ENCODE measurements around the gene SP3.

SP3 gene

DNA sequence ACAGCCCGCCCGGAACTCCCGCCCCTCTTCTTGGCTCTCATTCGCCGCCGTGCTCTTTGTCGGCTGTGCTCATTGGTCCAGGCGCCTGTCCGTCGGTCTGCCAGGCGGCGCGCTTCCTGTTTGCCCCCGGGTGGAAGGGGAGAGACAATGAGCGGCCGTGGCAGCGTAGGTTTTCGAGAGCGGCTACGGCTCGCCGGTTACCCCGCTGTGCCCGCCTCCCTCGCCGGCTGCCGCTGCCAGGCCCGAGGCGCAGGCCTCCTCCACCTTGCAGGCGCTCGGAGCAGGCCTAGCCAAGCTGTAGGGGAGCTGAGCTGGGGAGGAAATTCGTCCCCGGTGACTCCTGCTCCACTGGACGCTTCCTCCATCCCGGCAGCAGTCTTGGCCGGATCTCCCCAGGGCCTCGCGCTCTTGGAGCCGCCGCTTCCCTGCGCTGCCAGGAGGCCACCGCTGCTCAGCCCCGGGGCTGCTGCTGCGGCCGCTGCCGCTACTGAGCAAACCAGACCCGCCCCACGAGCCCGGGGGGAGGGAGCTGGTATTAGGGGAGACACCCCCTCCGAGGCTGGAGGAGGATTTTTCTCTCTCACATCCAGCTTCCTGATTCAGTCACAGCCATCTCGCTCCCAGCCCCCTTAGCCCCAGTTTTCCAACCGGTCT, at the start of gene SP3:
TSS of gene SP3 (minus strand) at position 2 of the 654 bp plus-strand sequence. CDS start 202 bp downstream, outside the sequence.
- peak; percentile 94 for DNase-seq (ENCODE audit: low read depth, low spot score)

DNA sequence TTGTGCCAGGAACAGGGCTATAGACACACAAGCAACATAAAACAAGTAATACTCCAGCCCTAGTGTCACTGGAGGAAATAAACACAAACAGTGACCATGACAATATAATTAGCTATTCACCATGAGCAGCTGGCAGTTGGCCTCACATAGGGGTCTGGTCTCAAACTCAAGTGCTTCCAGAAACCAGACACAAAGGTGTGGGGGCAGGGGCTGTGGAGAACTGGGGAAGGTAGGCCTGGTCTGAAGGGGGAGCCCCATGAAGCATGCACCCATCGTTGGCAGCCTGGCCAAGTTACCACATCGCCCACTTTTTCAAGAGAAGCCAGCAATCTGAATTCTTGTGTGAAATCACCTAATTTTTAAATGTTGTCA, 49.5 kb upstream of the SP3 start:
- DNase-seq (ENCODE audit: low read depth, low spot score), result no peak

DNA sequence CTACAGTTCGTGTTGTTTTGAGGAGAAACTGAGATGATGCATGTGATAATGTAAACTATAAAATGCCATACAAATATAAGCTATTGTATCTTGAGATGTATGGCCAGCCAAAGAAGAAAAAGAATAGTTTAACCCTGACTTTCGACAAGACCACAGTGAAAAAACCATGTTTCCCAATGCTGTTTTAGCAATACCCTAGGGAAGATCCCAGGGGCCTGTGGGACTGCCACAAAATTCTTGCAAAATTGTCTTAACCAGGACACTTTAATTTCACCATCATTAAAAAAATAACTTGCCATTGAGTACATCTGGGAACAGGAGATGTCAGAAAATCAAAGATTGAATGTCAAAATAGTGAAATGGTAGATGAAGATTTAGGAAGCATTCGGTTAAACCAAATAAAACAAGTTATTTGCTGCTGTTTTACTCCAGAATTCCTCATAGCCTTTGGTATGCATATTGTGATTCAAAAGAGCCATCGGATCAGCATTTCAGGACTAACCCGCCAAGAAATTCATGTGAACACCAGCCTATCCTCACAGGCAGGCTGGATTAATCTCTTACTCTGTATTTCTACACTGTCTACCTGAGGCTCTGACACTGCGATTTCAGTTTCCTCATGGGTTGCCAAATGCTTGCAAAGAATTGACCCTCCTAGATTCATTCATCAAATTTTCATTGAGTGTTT, 49.0 kb upstream of the SP3 start:
- no peak for DNase-seq (ENCODE audit: low read depth, low spot score)

DNA sequence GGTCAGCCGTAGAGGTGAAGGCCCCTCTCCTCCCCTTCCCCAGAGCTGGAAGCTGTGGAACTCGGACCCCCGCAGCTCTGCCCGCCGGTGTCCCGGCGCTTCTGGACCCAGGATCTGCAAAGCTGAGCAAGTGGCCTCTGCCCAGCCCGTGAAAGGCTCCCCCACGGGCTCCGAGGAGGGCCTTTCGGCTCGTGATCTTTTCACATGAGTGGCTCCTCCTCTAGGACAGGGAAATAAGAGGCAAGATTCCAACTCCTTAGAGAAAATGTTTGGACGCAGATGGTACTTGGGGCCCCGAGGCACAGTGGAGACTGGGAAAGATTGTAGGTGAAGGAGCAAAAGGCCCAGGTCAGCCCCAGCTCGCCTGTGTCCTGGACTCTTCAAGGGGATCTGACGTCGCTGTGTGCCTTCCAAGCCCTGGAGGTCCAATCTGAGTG, 48.2 kb upstream of the SP3 start:
- no peak for DNase-seq (ENCODE audit: low read depth, low spot score)

DNA sequence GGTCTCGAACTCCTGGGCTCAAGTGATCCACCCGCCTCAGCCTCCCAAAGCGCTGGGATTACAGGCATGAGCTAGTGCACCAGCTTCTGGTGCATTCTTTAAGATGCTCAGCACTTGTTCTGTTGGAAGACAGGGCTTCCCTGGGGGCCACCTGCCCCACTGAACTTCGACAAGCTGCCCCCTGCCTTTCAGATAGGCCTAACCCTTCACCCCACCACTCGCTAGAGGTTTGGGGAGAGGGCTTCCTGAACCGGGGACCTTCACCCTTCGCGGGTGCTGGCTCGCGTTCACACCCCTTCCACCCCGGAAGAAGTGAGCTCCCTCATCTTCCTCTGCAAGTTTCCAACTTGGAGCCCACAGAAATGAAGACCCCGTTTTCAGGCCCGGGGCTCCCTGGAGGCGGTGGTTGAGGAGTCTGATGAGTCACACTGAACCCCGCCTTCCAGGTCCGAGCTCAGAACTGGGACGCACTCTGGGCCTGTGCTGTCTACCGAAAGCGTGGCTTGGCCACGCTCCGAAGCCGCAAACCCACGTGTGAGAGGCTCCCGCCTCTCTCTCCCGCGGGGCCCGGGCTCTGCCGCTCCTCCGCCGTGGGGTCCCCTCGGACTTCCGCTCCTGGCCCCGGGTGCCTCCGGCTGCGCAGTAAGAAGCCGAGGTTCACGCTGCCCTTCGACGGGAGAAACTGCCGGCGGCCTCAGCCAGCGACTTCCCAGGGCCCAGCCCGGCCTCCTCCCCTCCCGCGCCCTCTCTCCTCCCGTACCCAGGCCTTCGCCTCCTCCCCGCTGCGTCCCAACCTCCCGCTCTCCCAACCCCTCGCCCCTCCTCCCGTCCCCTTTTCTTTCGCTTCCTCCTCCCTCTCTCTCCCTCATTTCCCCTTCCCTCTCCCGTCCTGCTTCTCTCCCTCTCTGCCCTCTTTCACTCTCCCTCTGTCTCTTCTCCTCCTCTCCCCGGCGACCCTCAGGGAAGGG, 47.5 kb upstream of the SP3 start:
- peak; percentile 40 for DNase-seq (ENCODE audit: low read depth, low spot score)

DNA sequence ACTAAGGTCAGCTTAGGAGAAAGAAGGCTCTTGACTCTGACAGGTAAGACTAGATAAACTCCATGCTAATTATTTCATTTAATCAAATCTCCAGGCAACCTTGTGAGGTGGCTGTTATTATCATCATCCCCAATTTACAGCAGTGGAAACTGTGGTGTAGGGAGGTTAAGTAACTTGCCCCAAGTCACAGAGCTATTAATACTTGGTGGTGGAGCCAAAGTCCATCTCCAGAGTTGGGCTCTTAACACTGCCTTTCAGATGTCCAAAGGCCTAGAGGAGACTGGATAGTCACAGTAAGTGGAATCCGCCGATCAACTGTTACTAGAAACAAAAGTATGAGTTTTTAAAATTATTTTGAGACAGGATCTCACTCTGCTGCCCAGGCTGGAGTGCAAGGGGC, 46.6 kb upstream of the SP3 start:
- no peak for DNase-seq (ENCODE audit: low read depth, low spot score)

DNA sequence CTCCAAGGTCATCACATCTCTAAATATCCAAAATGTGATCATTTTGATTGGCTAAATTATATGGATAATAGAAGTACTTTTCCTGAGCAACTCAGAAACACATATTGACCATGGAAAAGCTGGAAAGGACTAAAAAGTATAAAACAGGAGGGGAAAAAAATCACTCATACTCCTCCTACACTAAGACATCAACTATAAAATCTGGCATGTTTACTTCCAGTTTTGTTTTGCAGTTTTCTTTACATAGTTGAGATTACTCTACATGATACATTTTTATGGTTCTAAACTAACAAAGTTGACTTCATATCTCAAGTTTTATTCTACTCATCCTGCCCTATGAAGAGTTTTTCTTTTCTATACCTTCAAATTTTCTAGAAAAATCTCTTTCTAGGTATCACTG, 46.0 kb upstream of the SP3 start:
- DNase-seq (ENCODE audit: low read depth, low spot score), result no peak

DNA sequence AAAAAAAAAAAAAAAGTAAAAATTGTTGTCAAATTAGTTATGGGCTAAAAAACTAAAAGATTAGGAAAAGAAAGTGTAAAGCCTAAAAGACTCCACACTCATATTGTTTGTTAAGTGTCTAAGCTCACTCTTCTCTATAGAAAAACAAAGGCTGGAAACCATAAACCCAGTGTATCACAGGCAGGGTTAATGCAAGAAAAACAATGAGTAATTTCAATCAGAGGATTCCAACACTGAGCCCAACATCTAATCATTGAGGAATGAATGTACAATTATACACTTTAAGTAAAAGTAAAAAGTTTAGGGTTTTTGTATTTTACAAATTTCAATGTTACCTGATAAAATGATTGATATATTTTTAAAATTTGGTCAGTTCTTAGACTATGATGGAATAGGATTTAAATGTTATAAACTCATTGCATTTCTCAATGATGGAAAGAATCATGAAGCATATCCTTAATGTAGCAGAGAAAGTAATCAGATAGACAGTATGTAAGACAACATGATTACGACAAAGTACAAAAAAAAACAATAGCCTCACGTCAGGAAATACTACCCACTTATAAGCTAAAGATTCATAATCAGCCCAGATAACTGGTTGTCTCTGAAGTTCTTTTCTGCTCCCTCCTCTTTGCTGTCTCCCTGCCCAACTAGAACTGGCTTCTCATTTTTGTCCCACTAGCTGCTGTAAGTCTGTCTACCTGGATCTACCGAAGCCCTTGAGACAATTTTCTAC, 44.5 kb upstream of the SP3 start:
- no peak for DNase-seq (ENCODE audit: low read depth, low spot score)

DNA sequence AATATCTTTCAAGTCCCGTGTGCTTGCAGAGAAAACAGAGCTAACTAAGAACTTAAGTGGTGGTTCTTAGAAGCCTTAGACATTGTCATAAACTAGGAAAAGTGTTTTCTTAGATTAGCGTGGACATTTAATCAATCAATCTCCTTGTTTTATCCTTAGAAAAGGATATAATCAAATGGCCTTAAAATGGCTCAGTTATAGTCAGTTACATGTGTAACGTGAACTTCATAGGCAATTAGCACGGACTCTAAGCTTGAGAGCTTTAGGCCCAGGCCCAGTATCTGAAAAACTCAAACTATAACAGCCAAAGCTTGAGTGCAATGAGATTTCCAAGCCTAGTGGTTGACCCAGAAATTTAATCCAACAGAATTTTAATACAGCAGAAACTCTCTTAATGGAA, 43.5 kb upstream of the SP3 start:
- no peak for DNase-seq (ENCODE audit: low read depth, low spot score)

DNA sequence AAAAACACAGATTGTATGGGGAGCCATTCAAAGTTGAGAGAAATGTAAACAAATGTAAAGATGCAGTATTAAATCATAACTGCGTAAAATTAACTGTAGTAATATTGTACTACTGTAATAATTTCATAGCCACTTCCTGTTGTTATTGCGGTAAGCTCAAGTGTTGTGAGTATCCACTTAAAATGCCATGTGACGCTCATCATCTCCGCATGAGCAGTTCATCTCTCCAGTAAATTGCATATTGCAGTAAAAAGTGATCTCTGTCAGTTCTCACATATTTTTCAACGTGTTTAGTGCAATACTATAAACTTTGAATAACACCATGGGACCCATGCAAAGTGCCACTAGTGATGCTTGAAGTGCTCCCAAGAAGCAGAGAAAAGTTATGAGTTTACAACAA, 41.8 kb upstream of the SP3 start:
- no peak for DNase-seq (ENCODE audit: low read depth, low spot score)

DNA sequence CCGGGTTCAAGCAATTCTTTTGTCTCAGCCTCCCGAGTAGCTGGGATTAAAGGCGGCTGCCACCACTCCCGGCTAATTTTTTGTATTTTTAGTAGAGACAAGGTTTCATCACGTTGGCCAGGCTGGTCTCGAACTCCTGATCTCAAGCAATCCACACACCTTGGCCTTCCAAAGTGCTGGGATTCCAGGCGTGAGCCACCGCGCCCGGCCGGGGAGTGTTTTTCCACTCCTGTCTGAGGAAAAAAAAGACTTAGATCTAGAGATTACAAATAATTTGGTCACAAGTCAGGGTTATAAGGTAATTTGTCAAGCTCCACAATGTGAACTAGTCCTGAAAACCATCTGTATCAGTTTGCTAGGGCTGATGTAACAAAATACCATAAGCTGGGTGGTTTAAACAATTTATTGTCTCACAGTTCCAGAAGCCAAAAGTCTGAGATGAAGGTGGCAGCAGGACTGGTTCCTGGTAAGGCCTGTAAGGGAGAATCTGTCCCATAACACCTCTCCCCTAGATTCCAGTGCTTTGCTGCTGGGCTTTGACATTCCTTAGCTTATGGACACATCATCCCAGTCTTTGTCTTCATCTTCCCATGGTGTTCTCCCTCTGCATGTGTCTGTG, 40.7 kb upstream of the SP3 start:
- no peak for DNase-seq (ENCODE audit: low read depth, low spot score)

DNA sequence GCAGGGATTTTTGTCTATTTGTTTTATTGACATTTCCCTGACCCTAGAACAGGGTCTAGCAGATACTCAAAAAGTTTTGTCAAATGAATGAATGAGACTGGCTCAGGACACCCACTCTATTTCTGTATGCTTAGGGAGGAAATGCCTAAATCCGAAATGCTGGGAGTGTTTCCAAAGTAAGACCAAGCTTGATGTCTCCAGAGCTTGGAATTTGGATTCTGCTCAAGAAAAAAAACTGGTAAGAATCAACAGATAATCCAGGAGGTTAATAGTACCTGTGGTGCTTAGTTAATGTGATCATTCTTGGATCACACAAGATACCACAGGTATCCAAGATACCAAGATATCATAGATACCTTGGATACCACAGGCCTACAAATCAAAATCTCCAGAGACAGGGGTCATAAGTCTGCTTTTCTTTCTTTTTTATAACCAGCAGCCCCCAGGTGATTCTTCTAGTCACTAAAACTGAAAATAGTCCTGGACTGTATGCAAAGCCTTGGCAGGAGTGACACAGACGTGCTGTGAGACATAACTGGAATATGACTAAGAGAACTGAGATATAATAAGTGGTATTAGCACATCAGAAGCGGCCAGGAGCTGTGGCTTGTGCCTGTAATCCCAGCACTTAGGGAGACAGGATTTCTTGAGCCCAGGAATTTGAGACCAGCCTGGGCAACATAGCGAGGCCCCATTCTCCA, 39.9 kb upstream of the SP3 start:
- no peak for DNase-seq (ENCODE audit: low read depth, low spot score)

DNA sequence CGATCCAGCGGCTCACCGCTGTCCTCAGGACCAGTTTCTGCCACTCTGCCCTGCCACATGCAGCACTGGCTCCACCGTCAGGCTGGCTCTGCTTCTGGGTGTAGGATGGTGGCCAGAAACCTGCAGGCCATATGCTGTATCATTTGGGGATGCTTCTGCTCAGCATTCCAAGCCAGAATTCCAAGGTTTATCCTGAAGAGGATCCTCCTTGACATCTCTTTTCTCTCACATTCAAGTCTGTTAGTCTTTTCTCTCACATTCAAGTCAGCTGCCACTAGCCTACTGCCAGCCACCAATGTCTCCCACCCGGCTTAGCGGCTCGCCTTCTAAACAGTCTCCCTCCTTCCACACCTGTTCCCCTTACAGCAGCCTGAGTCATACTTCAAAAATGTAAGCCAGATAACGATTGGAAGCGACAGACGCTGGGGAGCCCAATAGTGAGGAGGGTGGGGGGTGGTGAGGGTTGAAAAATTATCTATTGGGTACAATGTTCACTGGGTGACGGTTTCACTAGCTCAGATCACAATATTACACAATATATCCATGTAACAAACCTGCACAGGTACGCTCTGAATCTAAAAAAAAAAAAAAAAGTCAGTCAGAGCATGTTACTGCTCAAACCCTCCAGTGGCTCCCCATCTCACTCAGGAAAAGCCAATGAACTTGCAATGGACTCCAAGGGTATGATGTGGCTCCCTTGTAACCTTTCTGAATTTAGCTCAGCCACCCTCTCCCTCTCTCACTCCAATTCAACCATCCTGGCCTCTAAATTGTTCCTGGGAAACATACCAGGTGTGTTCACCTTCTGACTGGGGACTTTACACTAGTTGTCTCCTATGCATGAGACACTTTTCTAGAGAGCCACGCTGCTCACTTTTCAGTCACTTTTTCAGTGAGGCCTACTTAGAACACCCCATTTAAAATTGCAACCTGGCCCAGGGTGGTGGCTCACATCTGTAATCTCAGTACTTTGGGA, 38.8 kb upstream of the SP3 start:
- DNase-seq (ENCODE audit: low read depth, low spot score), result no peak

DNA sequence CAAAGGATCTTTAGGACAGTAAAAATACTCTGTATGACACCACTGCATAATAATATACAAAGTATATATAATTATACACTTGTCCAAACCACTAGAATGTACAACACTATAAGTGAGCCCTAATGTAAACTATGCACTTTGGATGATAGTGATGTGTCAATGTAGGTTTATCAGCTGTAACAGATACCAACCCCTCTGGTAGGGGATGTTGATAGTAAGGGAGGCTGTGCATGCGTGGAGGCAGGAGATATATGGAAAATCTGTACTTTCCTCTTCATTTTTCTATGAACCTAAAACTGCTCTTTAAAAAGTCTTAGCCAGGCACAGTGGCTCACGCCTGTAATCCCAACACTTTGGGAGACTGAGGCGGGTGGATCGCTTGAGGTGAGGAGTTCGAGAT, 37.5 kb upstream of the SP3 start:
- no peak for DNase-seq (ENCODE audit: low read depth, low spot score)

DNA sequence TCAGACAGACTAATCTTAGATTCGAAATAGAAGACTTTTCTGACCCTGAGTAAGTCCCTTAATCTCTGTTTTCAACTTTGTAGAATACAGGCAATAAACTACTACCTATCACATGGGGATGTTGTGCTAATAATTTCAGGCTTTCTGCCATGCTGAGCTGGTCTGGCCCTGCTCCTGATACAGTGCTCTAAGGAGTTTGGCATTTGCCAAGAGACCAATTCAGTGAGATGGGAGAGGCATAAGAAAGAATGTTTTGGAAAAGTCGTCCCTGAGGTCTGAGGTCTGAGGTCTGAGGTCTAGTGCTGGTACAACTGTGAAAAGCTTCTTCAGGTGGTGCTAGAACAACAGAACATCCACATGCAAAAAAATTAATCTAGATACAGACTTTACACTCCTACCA, 35.9 kb upstream of the SP3 start:
- DNase-seq (ENCODE audit: low read depth, low spot score), result no peak

DNA sequence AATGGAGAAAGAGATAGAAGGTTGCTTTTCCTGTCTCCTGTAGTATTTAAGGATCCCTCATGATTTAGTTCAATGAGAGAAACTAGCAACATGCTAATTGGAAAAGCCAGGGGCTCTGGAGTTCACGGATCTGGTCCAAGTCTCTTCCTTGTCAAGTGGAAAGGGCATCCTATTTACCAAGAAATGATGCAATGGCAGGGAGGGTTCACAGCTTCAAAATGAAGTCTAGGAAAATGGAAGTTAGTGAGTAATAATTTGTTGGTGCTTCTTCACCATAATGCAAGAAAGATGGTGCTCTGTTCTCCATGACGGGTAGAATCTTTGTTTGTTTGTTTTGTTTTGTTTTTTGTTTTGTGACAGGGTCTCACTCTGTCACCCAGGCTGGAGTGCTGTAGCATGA, 34.6 kb upstream of the SP3 start:
- DNase-seq (ENCODE audit: low read depth, low spot score), result no peak

DNA sequence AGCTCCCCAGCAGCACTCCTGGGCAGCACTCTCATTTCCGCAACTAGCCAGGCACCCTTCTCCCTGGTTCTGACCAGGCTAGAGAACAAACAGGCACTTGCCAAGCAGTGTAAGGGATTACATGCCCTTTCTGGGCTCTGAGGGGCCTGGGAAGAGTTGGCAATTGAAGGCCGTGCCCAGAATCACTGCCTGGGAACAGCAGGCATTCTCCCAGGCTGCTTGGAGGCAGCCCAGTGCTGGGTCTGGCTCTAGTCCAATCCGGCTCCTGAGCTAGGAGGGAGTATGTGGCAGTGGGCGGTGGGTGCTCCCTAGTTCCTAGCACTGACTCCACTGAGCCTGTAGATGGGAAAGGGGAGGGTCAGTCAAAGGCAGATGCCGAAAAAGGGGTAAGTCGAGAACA, 34.1 kb upstream of the SP3 start:
- no peak for DNase-seq (ENCODE audit: low read depth, low spot score)

DNA sequence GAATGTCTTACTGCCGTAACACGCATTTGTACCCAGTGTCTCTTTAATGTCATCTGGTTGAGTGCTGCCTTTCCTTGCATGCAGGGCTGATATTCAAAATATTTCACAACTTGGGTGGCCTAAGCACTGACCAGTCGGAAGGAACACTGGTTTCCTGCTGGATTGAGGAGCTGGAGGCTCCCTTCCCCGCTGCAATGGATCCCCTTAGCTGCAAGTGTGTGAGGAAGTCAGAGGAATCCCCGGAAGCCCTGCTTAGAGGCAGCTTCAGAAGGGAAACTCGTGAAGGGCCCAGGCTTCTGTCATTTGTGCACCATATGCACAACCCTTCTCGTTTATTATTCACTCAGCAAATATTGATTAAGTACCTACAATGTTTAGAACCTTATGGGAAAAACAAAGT, 33.2 kb upstream of the SP3 start:
- DNase-seq (ENCODE audit: low read depth, low spot score), result no peak

DNA sequence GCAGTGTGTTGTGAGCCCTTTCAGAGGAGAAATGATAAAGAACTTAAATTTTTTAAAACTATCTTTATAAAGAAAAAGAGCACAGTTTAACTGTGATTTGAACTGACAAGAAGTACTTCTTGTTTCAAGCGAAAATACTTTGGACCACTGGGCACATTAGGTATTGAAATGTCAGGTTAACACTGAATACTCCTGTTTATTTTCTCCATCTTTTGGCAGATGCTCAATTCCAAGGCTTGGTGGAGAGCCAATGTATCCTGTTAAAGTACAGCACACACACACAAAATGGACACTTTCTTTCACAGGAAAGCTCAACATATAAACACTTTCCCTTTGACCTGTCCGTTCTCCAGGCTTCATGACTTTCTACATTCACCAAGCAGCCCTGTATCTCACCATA, 32.6 kb upstream of the SP3 start:
- no peak for DNase-seq (ENCODE audit: low read depth, low spot score)

DNA sequence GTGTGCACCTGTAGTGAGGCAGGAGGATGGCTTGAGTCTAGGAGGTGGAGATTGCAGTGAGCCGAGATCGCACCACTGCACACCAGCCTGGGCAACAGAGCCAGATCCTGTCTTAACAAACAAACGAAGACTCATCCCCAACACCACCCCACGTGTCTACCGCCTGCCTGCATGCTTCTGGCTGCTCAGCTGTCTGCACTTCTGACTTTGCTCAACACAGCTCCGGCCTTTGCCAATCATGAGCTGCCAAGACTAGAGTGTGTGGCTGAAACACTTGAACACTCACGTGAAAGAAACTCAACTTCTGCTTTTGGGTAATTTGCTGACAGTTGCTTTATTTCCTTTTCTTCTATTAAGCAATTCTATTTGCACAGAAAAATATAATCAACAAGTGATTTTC, 32.1 kb upstream of the SP3 start:
- no peak for DNase-seq (ENCODE audit: low read depth, low spot score)

Data from brain pericyte (primary cell).